ENCODE data around the gene RTP1.

DNA sequence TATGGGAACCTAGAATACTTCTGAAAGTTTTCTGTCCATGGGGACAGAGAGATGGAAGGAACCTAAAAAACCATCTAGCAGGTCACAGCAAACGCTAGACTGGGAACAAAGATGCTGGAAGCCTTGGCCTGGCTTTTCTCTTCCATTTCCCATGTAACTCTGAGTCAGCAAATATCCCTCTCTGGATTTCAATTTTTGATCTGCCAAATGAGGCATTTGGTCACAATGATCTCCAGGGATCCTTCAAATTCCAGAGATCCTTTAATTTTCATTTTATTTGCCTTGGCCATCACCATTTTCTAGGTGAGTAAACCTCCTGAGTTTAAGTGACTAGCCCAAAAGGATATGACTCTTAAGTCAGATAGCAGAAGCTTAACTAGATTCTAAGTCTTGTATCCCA is 39.7 kb downstream of the RTP1 start:
- TF ChIP-seq, protein P1, sequence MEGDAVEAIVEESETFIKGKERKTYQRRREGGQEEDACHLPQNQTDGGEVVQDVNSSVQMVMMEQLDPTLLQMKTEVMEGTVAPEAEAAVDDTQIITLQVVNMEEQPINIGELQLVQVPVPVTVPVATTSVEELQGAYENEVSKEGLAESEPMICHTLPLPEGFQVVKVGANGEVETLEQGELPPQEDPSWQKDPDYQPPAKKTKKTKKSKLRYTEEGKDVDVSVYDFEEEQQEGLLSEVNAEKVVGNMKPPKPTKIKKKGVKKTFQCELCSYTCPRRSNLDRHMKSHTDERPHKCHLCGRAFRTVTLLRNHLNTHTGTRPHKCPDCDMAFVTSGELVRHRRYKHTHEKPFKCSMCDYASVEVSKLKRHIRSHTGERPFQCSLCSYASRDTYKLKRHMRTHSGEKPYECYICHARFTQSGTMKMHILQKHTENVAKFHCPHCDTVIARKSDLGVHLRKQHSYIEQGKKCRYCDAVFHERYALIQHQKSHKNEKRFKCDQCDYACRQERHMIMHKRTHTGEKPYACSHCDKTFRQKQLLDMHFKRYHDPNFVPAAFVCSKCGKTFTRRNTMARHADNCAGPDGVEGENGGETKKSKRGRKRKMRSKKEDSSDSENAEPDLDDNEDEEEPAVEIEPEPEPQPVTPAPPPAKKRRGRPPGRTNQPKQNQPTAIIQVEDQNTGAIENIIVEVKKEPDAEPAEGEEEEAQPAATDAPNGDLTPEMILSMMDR (IDR thresholded peaks at IDR 0.05) = no peak
- no peak for TF ChIP-seq POLR2AphosphoS5 (IDR thresholded peaks at IDR 0.05)

Data from prostate gland (tissue), 2 donors.